HAP-1 (cell line): ENCODE measurements around the gene GRM5.

Source experiments
- DNase-seq, 2 experiments: peaks; one replicate each; pipeline ENCODE4 v3.0.0-alpha.2; 2016 to 2020; ENCODE audit warnings: low spot score in 2 of 2
- H3K27me3 ChIP-seq: fragments of 250-450 bp; sonication (Bioruptor Pico); 2 replicates; pipeline ENCODE4 v1.5.1; 2020; ENCODE audit warnings: low read depth, mild to moderate bottlenecking, moderate library complexity
- H3K36me3 ChIP-seq: fragments of 250-450 bp; sonication (Bioruptor Pico); replicated peaks from 2 replicates; pipeline ENCODE4 v1.5.1; 2020; ENCODE audit warnings: mild to moderate bottlenecking
- H3K4me1 ChIP-seq: fragments of 250-450 bp; sonication (Bioruptor Pico); 2 replicates; pipeline ENCODE4 v1.5.1; 2020; ENCODE audit warnings: mild to moderate bottlenecking
- H3K4me3 ChIP-seq: fragments of 250-450 bp; sonication (Bioruptor Pico); 2 replicates; pipeline ENCODE4 v1.5.1; 2020; ENCODE audit warnings: mild to moderate bottlenecking, moderate library complexity
- H3K9me3 ChIP-seq: fragments of 250-450 bp; sonication (Bioruptor Pico); 2 replicates; pipeline ENCODE4 v1.5.1; 2020; ENCODE audit warnings: mild to moderate bottlenecking, moderate library complexity
- in situ Hi-C: fragments of 300-500 bp; cut with MboI; formaldehyde crosslinking; loops from 3 replicates; pipeline ENCODE4 v1.14.3; 2020; ENCODE audit warnings: low sequenced_read_pairs, inconsistent platforms, mixed read lengths

GRM5 gene

DNA sequence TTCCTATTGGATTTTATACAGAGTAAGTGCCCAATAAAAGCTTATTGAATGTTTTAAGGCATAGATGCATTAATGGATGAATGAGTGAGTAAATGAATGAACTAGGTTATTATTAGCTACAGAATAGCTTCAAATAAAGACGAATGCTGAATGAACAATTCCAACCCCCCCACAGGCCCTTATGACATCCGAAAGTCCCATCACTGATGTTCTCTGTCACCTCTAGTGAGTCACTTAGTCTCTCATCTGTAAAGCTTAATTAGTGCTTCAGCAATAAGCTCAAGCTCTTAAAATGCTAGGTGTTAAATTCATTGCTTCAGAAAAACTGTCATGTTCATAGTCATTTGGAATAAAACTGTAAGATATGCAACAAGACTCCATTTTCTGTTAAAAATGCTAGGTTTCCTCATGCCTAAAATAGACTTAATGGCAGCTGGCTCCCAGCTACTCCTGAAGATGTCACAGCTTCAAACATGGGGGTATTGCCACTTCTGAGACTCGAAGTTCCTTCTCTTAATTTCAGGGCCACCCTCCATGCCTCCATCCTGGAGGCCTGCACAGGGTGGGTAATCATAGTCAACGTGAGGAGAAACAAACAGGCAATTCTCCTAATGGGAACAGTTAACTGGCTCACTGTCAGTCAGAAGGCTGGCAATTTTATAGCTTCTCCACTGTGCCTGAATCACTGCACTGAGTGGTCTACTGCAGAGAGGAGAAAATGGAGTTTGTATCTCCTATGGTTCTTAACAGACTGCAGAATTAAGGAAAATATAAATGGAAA is 373.3 kb downstream of the GRM5 start:
- Histone ChIP-seq H3K27me3 (peaks cover 4% of the 10 kb centered on the region), H3K4me1 (no peaks in the 10 kb centered on the region), H3K4me3 (no peak overlapping the region), H3K36me3 (no peaks in the 10 kb centered on the region), H3K9me3 (no peaks in the 10 kb centered on the region)
- in situ Hi-C loops = no loop called here
- no peak for DNase-seq

DNA sequence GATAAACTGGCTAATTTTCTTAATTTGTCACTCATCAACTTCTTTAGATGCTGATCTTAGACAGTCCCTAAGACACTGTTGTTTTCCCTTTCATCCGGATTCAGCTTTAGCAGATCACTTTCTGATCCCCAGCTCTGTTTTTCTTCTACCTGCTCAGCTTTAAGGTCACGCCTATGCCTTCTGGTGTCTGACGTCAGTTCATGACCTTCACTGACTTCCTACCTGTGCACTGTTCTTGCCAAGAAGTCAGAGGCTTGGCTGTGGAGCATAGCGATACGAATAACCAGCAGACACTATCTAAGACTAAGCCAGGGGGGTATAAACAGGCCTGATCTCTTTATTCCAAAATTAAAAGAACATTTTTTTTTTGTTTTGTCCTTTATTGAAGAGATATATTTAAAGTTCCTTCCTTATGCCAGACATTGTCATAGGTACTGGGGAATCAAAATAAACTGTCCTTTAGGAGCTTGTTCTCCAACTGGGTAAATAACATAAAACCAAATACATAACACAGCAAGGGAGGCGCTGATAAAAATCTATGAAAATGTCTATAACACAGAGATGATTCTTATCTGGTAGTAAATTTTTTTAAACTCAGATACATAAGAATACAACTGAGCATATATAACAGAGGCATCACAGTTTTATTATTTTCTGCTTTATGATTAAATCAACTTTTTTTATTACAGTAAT is 376.1 kb downstream of the GRM5 start:
- in situ Hi-C loops = no loop called here
- Histone ChIP-seq H3K4me1 (no peaks in the 10 kb centered on the region), H3K4me3 (no peak overlapping the region), H3K9me3 (no peaks in the 10 kb centered on the region), H3K36me3 (no peaks in the 10 kb centered on the region), H3K27me3 (no peaks in the 10 kb centered on the region; the same call in none of the 2 replicates)
- DNase-seq = no peak

- H3K36me3 ChIP-seq = no peaks in the 10 kb centered on the region
- no peak for DNase-seq
- H3K4me3 ChIP-seq = no peak overlapping the region
- H3K9me3 ChIP-seq = no peaks in the 10 kb centered on the region
- no peaks in the 10 kb centered on the region for H3K27me3 ChIP-seq
- in situ Hi-C loops = no loop called here
- H3K4me1 ChIP-seq = no peaks in the 10 kb centered on the region
These were observed 382.8 kb downstream of the GRM5 start for GRCh38 chr11:88683024-88683423.

- no peaks in the 10 kb centered on the region for H3K4me1 ChIP-seq
- H3K4me3 ChIP-seq = no peak overlapping the region
- no peaks in the 10 kb centered on the region for H3K9me3 ChIP-seq
- no peaks in the 10 kb centered on the region for H3K36me3 ChIP-seq
- no peak for DNase-seq
- in situ Hi-C loops = no loop called here
- no peaks in the 10 kb centered on the region for H3K27me3 ChIP-seq
These were observed 385.0 kb downstream of the GRM5 start for GRCh38 chr11:88680806-88681205.

GRCh38 chr11:88666364-88666763 is 399.4 kb downstream of the GRM5 start:
- in situ Hi-C loops = no loop called here
- DNase-seq = no peak
- H3K27me3 ChIP-seq = no peaks in the 10 kb centered on the region

GRCh38 chr11:88657076-88657738 is 408.6 kb downstream of the GRM5 start:
- Histone ChIP-seq H3K36me3 (no peaks in the 10 kb centered on the region), H3K4me3 (no peak overlapping the region)

More at GRCh38 chr11:88666364-88666763, 399.4 kb downstream of the GRM5 start:
- Histone ChIP-seq H3K9me3 (no peaks in the 10 kb centered on the region), H3K4me1 (no peaks in the 10 kb centered on the region), H3K36me3 (no peaks in the 10 kb centered on the region), H3K4me3 (no peak overlapping the region)

GRCh38 chr11:88656283-88656682 is 409.5 kb downstream of the GRM5 start:
- H3K36me3 ChIP-seq = no peaks in the 10 kb centered on the region
- H3K9me3 ChIP-seq = no peaks in the 10 kb centered on the region
- no peak overlapping the region for H3K4me3 ChIP-seq
- no peaks in the 10 kb centered on the region; the same call in 1 of the 2 replicates for H3K27me3 ChIP-seq
- in situ Hi-C loops = no loop called here
- no peaks in the 10 kb centered on the region for H3K4me1 ChIP-seq
- no peak for DNase-seq

More at GRCh38 chr11:88657076-88657738, 408.6 kb downstream of the GRM5 start:
- no peaks in the 10 kb centered on the region for H3K9me3 ChIP-seq
- in situ Hi-C loops = no loop called here
- no peaks in the 10 kb centered on the region for H3K4me1 ChIP-seq
- DNase-seq = no peak
- H3K27me3 ChIP-seq = no peaks in the 10 kb centered on the region; the same call in 1 of the 2 replicates

- no peak for DNase-seq
- no peaks in the 10 kb centered on the region for H3K9me3 ChIP-seq
- no peaks in the 10 kb centered on the region; the same call in 1 of the 2 replicates for H3K27me3 ChIP-seq
- in situ Hi-C loops = no loop called here
- H3K4me3 ChIP-seq = no peak overlapping the region
- H3K36me3 ChIP-seq = no peaks in the 10 kb centered on the region
- no peaks in the 10 kb centered on the region for H3K4me1 ChIP-seq
These were observed 410.1 kb downstream of the GRM5 start for GRCh38 chr11:88655656-88656055.

- no peaks in the 10 kb centered on the region for H3K36me3 ChIP-seq
- no peaks in the 10 kb centered on the region for H3K9me3 ChIP-seq
- H3K27me3 ChIP-seq = no peaks in the 10 kb centered on the region; the same call in 1 of the 2 replicates
- H3K4me1 ChIP-seq = no peaks in the 10 kb centered on the region
- no peak for DNase-seq
- in situ Hi-C loops = no loop called here
- H3K4me3 ChIP-seq = no peak overlapping the region
These were observed 410.6 kb downstream of the GRM5 start for GRCh38 chr11:88655196-88655595.

- no peaks in the 10 kb centered on the region for H3K36me3 ChIP-seq
- H3K4me3 ChIP-seq = no peak overlapping the region
- in situ Hi-C loops = no loop called here
- no peaks in the 10 kb centered on the region for H3K4me1 ChIP-seq
- DNase-seq = no peak
- H3K9me3 ChIP-seq = no peaks in the 10 kb centered on the region
- no peaks in the 10 kb centered on the region; the same call in 1 of the 2 replicates for H3K27me3 ChIP-seq
These were observed 414.2 kb downstream of the GRM5 start for GRCh38 chr11:88651556-88651955.

DNA sequence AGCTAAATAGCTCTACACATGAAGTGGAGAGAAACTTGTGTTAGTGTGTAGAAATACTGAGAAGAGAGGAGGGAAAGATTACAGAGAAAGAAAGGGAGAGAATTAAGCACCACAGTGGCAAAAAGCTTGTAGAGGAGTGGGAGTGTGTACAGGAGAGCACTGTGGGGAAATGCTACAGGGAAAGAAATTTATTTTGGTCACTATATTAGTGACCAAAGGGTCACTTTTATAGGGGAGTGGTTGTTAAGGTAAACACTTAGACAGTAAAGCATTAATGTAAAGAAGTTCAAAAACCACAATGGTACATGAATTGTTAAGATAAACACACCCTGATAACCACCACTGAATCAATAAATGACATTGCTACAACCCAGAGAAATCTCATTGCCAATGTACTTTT is 421.1 kb downstream of the GRM5 start:
- no peaks in the 10 kb centered on the region for H3K36me3 ChIP-seq
- DNase-seq = no peak
- no peak overlapping the region for H3K4me3 ChIP-seq
- no peaks in the 10 kb centered on the region for H3K4me1 ChIP-seq
- in situ Hi-C loops = no loop called here
- no peaks in the 10 kb centered on the region for H3K9me3 ChIP-seq
- H3K27me3 ChIP-seq = no peaks in the 10 kb centered on the region

DNA sequence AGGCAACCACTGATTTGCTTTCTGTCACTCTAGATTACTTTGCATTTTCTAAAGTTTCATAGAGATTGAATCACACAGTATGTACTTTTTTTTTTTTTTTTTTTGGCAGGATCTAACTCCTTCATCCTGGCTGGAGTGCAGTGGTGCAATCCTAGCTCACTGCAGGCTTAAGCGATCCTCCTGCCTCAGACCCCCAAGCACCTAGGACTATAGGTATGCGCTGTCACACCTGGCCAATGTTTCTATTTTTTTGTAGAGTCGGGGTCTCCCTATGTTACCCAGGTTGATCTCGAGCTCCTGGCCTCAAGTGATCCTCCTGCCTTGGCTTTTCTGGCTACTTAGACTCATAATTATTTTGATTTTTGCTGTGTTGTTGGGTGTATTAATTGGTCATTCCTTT is 433.6 kb downstream of the GRM5 start:
- DNase-seq = no peak
- Histone ChIP-seq H3K36me3 (no peaks in the 10 kb centered on the region), H3K9me3 (no peaks in the 10 kb centered on the region), H3K27me3 (no peaks in the 10 kb centered on the region), H3K4me1 (no peaks in the 10 kb centered on the region), H3K4me3 (no peak overlapping the region)
- in situ Hi-C loops = no loop called here

- Histone ChIP-seq H3K27me3 (no peaks in the 10 kb centered on the region), H3K9me3 (no peaks in the 10 kb centered on the region), H3K4me1 (no peaks in the 10 kb centered on the region), H3K36me3 (no peaks in the 10 kb centered on the region), H3K4me3 (no peak overlapping the region)
- DNase-seq = peak in 1 of 2 experiments; percentile 20
- in situ Hi-C loops = no loop called here
These were observed 434.3 kb downstream of the GRM5 start for GRCh38 chr11:88631497-88631896.

- Histone ChIP-seq H3K36me3 (no peaks in the 10 kb centered on the region), H3K27me3 (0 out of 2 replicates have a peak, but pooled peaks cover 2% of the 10 kb centered on the region), H3K4me3 (no peak overlapping the region), H3K9me3 (no peaks in the 10 kb centered on the region), H3K4me1 (no peaks in the 10 kb centered on the region)
- in situ Hi-C loops = no loop called here
- DNase-seq = no peak
These were observed 436.3 kb downstream of the GRM5 start for GRCh38 chr11:88629496-88629895.
